H7 (cell line): Measurements from ENCODE around the gene DDX50. TPM values are rescaled to one million over a fixed set of nuclear protein-coding genes. Genes with fewer than 3 reads are reported as not detected.
A peak's percentile ranks its signal among the peaks of the same experiment; 100 is the strongest.
"Not testable (repeated sequence)": the region's sequence is repeated elsewhere in the genome, so short reads cannot be mapped to it uniquely, and the experiment has no call there.

ENCODE experiments used
- DNase-seq: peaks from one replicate; pipeline ENCODE4 v3.0.0; 2012
- H3K27me3 ChIP-seq: 2 replicates; pipeline ENCODE4 v1.6.0; 2011; ENCODE audit warnings: mild to moderate bottlenecking, low read length; ENCODE audit not compliant: control insufficient read depth, insufficient read depth
- H3K36me3 ChIP-seq: replicated peaks from 2 replicates; pipeline ENCODE4 v1.5.1; 2011; ENCODE audit warnings: low read length; ENCODE audit not compliant: control insufficient read depth, insufficient read depth
- H3K4me3 ChIP-seq: 2 replicates; pipeline ENCODE4 v1.5.1; 2011; ENCODE audit warnings: low read depth, mild to moderate bottlenecking, control low read depth, low read length, moderate library complexity; ENCODE audit not compliant: insufficient read depth
- total RNA-seq: library from RNA; depleted of rRNA; stranded (reverse); fragments of >200 nt; shearing (Covaris generic); gene quantifications from 2 replicates; pipeline ENCODE4 v1.2.3, GENCODE V29; 2014

DDX50 gene
- total RNA-seq, 1 experiment from 2014 or later = 50.8 TPM

DNA sequence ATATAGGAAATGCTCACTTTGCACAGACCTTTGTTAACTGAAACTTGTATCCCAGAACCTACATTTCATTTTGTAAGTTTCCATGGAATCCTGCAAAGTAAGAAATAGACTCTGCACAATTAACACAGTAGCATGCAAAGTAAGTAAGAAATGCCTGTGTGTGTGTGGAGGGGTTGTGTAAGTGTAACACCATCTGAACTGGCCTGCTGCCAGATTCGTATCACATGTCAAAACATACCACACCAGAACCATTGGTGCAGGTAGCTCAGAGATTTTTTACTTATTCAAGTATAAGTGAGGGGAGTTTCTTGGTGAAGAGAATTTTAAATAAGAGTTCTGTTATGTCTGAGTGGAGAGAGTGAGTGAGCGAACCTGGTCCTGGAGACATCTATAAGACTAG lies 37.0 kb downstream of the DDX50 start:
- H3K4me3 ChIP-seq = no peak overlapping the region
- DNase-seq = no peak
- H3K36me3 ChIP-seq = peaks cover 7% of the 10 kb centered on the region
- no peaks in the 10 kb centered on the region for H3K27me3 ChIP-seq

DNA sequence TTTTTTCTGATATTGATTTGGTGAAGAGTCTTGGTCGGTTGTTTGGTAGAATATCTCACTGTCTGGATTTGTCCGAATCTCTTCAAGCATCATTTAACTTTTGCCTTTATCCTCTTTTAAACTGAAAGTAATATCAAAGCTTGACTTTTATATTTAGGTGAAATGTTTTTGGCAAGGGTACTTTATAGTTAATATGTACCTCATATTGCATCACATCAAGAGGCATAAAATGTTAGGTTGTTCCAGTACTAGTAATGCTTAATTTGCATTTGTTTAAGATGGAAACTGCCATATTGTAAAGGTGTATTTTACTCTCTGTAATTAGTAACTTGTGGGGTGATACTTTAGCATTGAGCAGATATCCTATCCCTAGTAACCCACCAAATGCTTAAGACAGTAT lies 37.8 kb downstream of the DDX50 start:
- Histone ChIP-seq H3K27me3 (no peaks in the 10 kb centered on the region), H3K4me3 (no peak overlapping the region), H3K36me3 (peaks cover 7% of the 10 kb centered on the region)

DNA sequence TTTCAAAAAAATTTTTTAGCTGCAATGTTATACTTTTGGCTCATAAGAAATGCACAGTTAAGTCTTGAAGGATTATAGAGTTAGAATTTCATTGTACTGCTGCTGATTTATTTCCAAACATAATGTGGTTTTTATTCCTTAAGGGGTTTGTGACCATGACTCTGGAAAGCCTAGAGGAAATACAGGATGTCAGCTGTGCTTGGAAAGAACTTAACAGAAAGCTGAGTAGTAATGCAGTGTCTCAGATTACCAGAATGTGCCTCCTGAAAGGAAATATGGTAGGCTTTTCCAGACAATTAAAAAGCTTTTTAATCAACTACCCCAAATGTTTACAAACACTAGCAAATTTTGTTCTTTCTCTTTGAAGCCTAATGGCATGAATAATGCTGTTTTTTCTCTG lies 39.8 kb downstream of the DDX50 start:
- not testable (repeated sequence) for H3K4me3 ChIP-seq, H3K36me3 ChIP-seq, DNase-seq, H3K27me3 ChIP-seq

More for the DNA sequence above, 37.8 kb downstream of the DDX50 start:
- no peak for DNase-seq

DNA sequence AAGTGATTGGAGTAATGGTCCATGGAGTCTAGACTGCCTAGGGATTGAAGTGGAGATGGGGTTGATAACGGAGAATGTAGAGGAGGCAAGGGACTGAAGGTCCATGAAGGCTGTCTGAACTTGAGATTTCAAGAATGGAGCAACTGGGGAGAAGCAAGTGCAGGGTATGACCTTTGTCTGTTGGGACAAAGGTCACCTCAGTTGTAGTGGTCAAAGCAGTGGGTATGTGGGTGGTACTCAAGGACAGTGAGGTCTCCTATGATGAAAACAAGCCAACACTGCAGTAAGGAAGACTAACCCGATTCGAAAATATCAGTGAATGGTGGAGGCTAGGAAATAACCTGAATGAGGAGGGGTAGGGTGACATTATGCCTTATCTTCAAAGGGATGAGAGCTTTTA lies 49.5 kb downstream of the DDX50 start:
- H3K27me3 ChIP-seq = no peaks in the 10 kb centered on the region
- no peak overlapping the region for H3K4me3 ChIP-seq
- no peak for DNase-seq
- H3K36me3 ChIP-seq = peaks cover 4% of the 10 kb centered on the region

DNA sequence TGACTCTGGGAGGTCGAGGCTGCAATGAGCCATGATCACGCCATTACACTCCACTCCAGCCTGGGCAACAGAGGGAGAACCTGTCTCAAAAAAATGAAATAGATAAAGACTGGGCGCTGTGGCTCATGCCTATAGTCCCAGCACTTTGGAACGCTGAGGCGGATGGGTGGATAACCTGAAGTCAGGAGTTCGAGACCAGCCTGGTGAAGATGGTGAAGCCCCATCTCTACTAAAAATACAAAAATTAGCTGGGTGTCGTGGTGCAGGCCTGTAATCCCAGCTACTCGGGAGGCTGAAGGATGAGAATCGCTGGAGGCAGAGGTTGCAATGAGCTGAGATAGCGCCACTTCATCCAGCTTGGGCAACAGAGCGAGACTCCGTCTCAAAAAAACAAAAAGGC lies 53.8 kb downstream of the DDX50 start:
- Histone ChIP-seq H3K4me3 (no peak overlapping the region; the same call in 1 of the 2 replicates), H3K27me3 (no peaks in the 10 kb centered on the region), H3K36me3 (peaks cover 3% of the 10 kb centered on the region)
- DNase-seq = no peak

DNA sequence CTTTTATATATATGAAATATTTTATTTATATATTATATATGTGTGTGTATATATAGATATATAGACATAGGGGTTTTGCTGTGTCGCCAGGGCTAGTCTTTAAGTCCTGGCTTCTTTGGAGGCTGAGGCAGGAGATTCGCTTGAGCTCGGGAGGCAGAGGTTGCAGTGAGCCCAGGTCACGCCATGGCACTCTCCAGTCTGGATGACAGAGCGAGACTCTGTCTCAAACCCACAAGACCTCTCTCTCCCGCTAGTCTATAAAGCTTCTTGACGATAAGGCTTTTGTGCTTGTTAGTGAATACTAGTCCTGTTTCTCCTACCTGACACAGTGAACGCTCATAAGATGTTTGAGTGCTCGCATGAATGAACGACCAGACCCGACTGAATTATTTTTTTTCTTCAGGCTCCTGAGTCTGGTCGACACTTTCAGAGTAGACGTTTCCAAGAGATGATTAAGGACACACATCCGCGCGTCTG lies 54.3 kb downstream of the DDX50 start:
- DNase-seq = peak; percentile 35
- Histone ChIP-seq H3K4me3 (peak overlapping the region; percentile 100), H3K36me3 (peaks cover 7% of the 10 kb centered on the region), H3K27me3 (no peaks in the 10 kb centered on the region)

DNA sequence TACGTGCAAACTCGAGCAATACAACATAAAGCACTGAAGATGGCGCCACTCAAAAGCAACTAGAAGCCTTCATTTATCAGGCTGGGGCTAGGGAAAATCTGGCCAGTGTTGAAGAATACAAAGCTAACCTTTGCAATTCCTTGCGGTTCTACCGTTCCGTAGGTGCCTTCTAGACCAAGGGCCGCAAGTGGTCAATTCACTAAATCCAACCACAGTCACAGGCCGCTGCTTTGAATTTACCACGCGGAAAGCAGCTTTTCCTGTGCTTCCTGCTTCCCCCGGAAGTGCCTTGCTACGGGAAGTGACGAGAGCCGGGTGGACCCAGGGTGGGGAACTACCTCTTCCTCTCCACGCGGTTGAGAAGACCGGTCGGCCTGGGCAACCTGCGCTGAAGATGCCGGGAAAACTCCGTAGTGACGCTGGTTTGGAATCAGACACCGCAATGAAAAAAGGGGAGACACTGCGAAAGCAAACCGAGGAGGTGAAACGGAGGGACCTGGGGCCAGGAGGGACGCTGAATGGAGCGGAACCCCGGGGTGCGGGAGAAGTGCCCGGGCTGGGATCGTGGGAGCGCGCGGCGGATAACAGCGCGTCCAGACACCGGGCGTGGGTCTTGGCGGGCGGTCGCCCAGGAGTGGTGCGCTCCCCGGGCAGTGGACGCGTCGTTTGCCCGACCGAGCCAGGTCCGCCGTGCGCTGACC lies 54.9 kb downstream of the DDX50 start, which contains the start of gene DDX21:
Gene DDX21 (plus strand): TSS at position 339 of the 701 bp plus-strand sequence. CDS start 56 bp downstream, at position 395.
- H3K4me3 ChIP-seq = peak within 1 kb of the TSS; percentile 100
- peak; percentile 92 for DNase-seq
- peaks cover 9% of the 10 kb centered on the region for H3K36me3 ChIP-seq
- H3K27me3 ChIP-seq = no peaks in the 10 kb centered on the region

DNA sequence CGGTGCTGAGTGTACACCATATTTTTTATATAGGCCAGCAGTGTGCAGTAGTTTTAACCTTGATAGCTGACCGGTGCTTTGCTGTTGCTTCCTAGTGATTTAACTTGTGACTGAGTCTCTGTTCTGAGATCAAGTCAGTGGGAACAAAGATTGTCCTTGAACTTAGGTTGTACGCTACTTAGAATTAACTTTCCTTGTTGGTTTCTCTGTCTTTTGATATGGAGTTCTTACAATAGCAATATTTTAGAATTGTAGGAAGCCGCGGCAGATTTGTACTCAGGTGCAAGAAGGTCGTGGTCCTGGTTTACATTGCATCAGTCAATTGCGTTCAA lies 56.1 kb downstream of the DDX50 start:
- no peaks in the 10 kb centered on the region for H3K27me3 ChIP-seq
- DNase-seq = no peak
- H3K4me3 ChIP-seq = peak overlapping the region; percentile 100
- H3K36me3 ChIP-seq = peaks cover 15% of the 10 kb centered on the region

DNA sequence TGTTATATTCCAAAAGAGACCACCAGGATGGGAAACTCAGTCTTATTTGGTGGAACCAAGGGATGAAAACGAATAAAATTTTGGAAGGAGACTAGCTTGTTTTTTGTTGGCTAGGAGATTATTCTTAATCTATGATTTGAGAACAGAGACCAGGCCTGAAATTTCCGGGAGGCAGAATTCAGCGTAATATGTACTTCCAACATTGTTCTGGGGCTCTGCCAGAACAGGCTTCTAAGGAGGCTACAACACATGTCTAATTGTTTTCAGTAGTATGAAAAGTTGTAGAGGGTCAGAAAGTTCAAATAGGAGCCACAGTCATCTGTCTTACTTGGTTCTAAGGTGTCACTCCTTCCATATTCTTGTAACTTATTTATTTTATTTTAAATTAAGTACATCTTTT lies 56.5 kb downstream of the DDX50 start:
- Histone ChIP-seq H3K27me3 (no peaks in the 10 kb centered on the region), H3K4me3 (peak overlapping the region; percentile 100), H3K36me3 (peaks cover 19% of the 10 kb centered on the region)
- no peak for DNase-seq

DNA sequence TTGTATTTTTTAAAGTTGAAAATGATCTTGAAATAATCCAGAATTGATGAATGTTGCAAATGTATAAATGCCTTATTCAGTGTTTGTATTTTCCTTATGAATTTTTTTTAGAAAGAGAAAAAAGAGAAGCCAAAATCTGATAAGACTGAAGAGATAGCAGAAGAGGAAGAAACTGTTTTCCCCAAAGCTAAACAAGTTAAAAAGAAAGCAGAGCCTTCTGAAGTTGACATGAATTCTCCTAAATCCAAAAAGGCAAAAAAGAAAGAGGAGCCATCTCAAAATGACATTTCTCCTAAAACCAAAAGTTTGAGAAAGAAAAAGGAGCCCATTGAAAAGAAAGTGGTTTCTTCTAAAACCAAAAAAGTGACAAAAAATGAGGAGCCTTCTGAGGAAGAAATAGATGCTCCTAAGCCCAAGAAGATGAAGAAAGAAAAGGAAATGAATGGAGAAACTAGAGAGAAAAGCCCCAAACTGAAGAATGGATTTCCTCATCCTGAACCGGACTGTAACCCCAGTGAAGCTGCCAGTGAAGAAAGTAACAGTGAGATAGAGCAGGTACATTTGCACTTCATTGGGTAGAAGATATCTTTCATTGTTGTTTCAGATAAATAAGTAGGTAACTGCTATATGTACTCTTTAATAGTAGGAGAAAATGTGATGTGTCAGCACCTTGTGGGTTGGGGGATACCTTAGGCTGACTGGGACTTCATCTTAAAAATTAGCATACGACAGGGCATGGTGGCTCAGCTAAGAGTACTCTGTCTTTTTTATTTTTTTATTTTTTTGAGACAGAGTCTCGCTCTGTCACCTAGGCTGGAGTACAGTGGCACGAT lies 58.8 kb downstream of the DDX50 start:
- peaks cover 33% of the 10 kb centered on the region for H3K36me3 ChIP-seq
- no peak for DNase-seq
- no peak overlapping the region for H3K4me3 ChIP-seq
- H3K27me3 ChIP-seq = no peaks in the 10 kb centered on the region

DNA sequence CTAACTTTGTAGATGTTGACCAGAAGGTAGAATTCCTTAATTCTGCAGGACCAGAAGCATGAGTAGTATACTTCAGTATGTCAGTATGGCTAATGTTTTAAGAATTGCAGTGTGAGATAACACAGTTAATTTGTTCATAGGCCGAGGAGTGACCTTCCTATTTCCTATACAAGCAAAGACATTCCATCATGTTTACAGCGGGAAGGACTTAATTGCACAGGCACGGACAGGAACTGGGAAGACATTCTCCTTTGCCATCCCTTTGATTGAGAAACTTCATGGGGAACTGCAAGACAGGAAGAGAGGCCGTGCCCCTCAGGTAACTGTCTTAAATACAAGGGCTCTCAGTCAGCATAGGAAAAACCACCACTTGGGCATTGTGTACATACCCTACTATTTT lies 62.0 kb downstream of the DDX50 start:
- DNase-seq = no peak
- no peaks in the 10 kb centered on the region for H3K27me3 ChIP-seq
- H3K36me3 ChIP-seq = peaks cover 54% of the 10 kb centered on the region

DNA sequence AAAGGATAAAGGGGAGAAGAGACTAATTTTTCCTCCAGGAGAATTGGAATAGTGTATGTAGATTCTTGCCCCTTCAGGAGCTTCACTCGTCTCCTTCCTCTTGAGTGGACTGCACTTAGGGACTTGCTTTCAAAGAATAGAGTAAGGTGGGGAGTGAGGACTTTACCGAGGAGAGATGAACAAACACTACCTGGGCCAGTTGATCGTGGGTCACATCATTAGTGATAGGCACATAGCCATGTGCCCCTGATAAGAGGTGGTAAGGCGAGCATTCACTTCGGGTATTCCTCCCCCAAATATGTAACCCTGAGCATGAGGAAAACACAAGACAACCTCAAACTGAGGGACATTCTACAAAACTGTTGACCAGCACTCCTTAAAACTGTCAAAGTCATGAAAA lies 72.9 kb downstream of the DDX50 start:
- H3K27me3 ChIP-seq = no peaks in the 10 kb centered on the region
- no peak for DNase-seq
- H3K4me3 ChIP-seq = no peak overlapping the region
- H3K36me3 ChIP-seq = peaks cover 60% of the 10 kb centered on the region

More for the DNA sequence above, 62.0 kb downstream of the DDX50 start:
- H3K4me3 ChIP-seq = no peak overlapping the region

DNA sequence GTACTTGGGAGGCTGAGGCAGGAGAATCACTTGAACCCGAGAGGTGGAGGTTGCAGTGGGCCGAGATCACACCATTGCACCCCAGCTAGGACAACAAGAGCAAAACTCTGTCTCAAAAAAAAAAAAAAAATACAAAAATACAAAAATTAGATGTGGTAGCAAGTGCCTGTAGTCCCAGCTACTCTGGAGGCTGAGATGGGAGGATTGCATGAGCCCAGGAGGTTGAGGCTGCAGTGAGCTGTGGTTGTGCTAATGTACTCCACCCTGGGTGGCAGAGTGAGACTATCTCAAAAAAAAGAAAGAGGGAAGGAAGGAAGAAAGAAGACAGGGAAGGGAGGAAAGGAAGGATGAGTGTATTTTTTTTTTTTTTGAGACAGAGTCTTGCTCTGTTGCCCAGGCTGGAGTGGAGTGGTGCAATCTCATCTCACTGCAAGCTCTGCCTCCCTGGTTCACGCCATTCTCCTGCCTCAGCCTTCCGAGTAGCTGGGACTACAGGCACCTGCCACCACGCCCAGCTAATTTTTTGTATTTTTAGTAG lies 74.9 kb downstream of the DDX50 start:
- not testable (repeated sequence) for H3K4me3 ChIP-seq, H3K27me3 ChIP-seq, DNase-seq
- peaks cover 47% of the 10 kb centered on the region for H3K36me3 ChIP-seq

DNA sequence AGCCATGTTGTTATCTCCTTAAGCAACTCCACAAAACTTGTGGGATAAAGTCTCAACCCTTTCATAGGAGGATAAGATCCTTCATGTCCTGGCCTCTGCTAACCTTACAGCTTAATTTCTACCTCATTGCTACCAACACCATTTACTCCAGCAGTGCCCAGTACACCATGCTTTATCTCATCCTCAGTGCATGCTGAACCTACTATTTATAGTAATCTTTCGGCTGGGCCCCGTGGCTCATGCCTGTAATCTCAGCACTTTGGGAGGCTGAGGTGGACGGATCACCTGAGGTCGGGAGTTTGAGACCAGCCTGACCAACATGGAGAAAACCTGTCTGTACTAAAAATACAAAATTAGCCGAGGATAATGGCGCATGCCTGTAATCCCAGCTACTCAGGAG lies 78.6 kb downstream of the DDX50 start:
- H3K36me3 ChIP-seq = peaks cover 42% of the 10 kb centered on the region
- not testable (repeated sequence) for H3K27me3 ChIP-seq, H3K4me3 ChIP-seq, DNase-seq

DNA sequence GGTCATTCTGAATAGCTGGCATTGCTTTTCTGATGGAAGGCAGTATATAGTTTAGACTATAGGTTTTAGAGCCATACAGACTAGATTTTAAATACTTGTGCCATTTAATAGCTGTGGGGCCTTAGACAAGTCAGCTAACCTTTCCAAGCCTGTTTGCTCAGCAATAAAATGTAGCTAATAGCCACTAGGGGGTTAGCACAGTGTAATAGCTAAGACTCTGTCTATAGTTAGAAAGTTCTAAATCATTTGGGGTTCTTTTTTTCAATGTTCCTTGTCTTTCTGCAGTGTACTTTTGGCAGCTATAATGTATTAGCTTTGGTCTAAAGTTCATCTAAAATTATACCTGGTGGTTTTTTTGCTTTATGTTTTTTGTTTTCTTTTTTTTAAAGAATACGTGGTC lies 80.0 kb downstream of the DDX50 start:
- Histone ChIP-seq H3K36me3 (peaks cover 40% of the 10 kb centered on the region), H3K4me3 (no peak overlapping the region), H3K27me3 (no peaks in the 10 kb centered on the region)
- no peak for DNase-seq
